Left colon (tissue), 2 donors: ENCODE measurements around the gene MYO19. TPM values are rescaled to one million over a fixed set of nuclear protein-coding genes. Genes with fewer than 3 reads are reported as not detected.
"Not testable (repeated sequence)": the region's sequence is repeated elsewhere in the genome, so short reads cannot be mapped to it uniquely, and the experiment has no call there.

Experiments
- ATAC-seq: fragments of 200-7000 bp; cut with Tn5 transposase; one replicate; pipeline ENCODE4 v1.9.1; 2020; ENCODE audit warnings: mild to moderate bottlenecking, moderate library complexity
- DNase-seq, 2 donors: peaks; one replicate each; pipeline ENCODE4 v3.0.0-alpha.2; 2020
- intact Hi-C, 2 donors: fragments of 100-400 bp; cut with DNase I in 1 of 2; cut with micrococcal nuclease in 1 of 2; formaldehyde crosslinking; loops; one replicate each; pipeline versions ENCODE4 v1.11.2 to v1.14.0; 2022; cut with DNase I, micrococcal nuclease
- total RNA-seq, 2 donors: library from RNA; stranded (reverse); fragmentation: NEBNext Ultra II Directional; extraction: Animal tissue kit (Norgen Biotek cat#: 25700); gene quantifications; one replicate each; pipeline ENCODE4 v1.2.1, GENCODE V29; 2021
- donor health status: DM: no; HTN: no; CAD: no.
- donor health status: DM: yes; HTN: yes; CAD: no.

Gene MYO19
- total RNA-seq, 2 donors from 2014 or later: 68.4 to 99.3 TPM

- intact Hi-C loops: no loop called here
- ATAC-seq (no peak), DNase-seq (no peak)
These were observed 59.2 kb downstream of the MYO19 start for GRCh38 chr17:36475346-36475970.

- DNase-seq: no peak
- intact Hi-C loops: no loop called here
- ATAC-seq: no peak
These were observed 60.1 kb downstream of the MYO19 start for GRCh38 chr17:36474571-36474970.

GRCh38 chr17:36470499-36470898, 64.2 kb downstream of the MYO19 start:
- DNase-seq (no peak), ATAC-seq (no peak)
- intact Hi-C loops: no loop called here

GRCh38 chr17:36469733-36470132, 64.9 kb downstream of the MYO19 start:
- intact Hi-C loops: no loop called here
- no peak for ATAC-seq
- no peak for DNase-seq

GRCh38 chr17:36468903-36469635, 65.6 kb downstream of the MYO19 start:
- DNase-seq: no peak
- intact Hi-C loops: no loop called here

GRCh38 chr17:36464765-36465088, 69.9 kb downstream of the MYO19 start:
- intact Hi-C loops: no loop called here
- no peak for DNase-seq

More at GRCh38 chr17:36468903-36469635, 65.6 kb downstream of the MYO19 start:
- ATAC-seq: no peak

GRCh38 chr17:36463916-36464764, 70.5 kb downstream of the MYO19 start:
- peak; percentile 100 for ATAC-seq
- intact Hi-C loops: no loop called here
- peak; percentile 65 to 73 for DNase-seq

More at GRCh38 chr17:36464765-36465088, 69.9 kb downstream of the MYO19 start:
- no peak for ATAC-seq

GRCh38 chr17:36461330-36462110, 73.1 kb downstream of the MYO19 start:
- intact Hi-C loops: no loop called here
- ATAC-seq: no peak

GRCh38 chr17:36460265-36460937, 74.3 kb downstream of the MYO19 start:
- DNase-seq (no peak), ATAC-seq (no peak)
- intact Hi-C loops: no loop called here

More at GRCh38 chr17:36461330-36462110, 73.1 kb downstream of the MYO19 start:
- no peak for DNase-seq

GRCh38 chr17:36459601-36460000, 75.1 kb downstream of the MYO19 start:
- intact Hi-C loops: no loop called here
- ATAC-seq (no peak), DNase-seq (no peak)

- ATAC-seq (no peak), DNase-seq (no peak)
- intact Hi-C loops: no loop called here
These were observed 75.6 kb downstream of the MYO19 start for GRCh38 chr17:36459045-36459444.

GRCh38 chr17:36457701-36458100, 77.0 kb downstream of the MYO19 start:
- intact Hi-C loops, ATAC-seq, DNase-seq: not testable (repeated sequence)

GRCh38 chr17:36452888-36453287, 81.8 kb downstream of the MYO19 start:
- ATAC-seq, DNase-seq, intact Hi-C loops: not testable (repeated sequence)

GRCh38 chr17:36449997-36450396, 84.7 kb downstream of the MYO19 start:
- intact Hi-C loops, DNase-seq, ATAC-seq: not testable (repeated sequence)
